HG02938 (cell line): ENCODE data around the gene CAPN5.
"Not testable (repeated sequence)": the region's sequence is repeated elsewhere in the genome, so short reads cannot be mapped to it uniquely, and the experiment has no call there.

Experiments used
- ATAC-seq: cut with Tn5 transposase; IDR thresholded peaks from one replicate; pipeline ENCODE4 v1.9.1; 2021; ENCODE audit warnings: mild to moderate bottlenecking, moderate library complexity; ENCODE audit not compliant: unreplicated experiment

Gene CAPN5

GRCh38 chr11:77042111-77042726, 24.6 kb upstream of the CAPN5 start:
- ATAC-seq: no peak

- ATAC-seq: no peak
These were observed 22.4 kb upstream of the CAPN5 start for GRCh38 chr11:77044356-77044755.

- no peak for ATAC-seq
These were observed 21.9 kb upstream of the CAPN5 start for GRCh38 chr11:77044886-77045285.

GRCh38 chr11:77046060-77046501, 20.7 kb upstream of the CAPN5 start:
- no peak for ATAC-seq

DNA sequence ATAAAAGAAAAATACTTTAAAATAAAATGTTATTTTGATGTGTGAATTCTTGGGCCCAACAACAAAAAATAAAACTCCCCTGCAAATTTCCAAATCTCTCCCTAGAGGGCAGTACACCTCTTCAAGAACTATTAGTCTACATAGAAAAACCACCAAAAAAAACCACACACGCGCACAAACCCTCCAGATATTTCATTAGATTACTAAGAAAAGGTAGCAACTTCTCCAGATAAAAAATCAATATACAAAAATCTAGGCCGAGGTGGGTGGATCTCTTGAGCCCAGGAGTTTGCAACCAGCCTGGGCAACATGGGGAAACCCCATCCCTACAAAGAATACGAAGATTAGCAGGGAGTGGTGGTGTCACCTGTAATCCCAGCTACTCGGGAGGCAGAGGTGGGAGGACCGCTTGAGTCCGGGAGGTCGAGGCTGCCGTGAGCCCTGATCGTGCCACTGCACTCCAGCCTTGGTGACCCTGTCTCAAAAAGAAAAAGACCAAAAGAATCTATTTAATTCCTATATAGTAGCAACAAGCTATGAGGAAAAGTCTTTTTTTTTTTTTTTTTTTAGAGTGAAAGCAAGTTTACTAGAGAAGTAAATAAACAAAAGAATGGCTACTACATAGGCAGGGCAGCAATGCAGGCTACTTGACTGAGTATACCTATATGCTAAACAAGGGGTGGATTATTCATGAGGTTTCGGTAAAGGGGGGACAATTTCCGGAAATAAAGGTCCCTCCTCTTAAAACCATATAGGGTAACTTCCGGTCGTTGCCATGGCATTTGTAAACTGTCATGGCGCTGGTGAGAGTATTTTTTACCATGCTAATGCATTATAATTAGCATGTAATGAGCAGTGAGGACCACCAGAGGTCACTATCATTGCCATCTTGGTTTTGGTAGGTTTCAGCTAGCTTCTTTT, 19.5 kb upstream of the CAPN5 start:
- ATAC-seq: peak; percentile 72

GRCh38 chr11:77047928-77048446, 18.8 kb upstream of the CAPN5 start:
- not testable (repeated sequence) for ATAC-seq

GRCh38 chr11:77049026-77049425, 17.7 kb upstream of the CAPN5 start:
- ATAC-seq: no peak

DNA sequence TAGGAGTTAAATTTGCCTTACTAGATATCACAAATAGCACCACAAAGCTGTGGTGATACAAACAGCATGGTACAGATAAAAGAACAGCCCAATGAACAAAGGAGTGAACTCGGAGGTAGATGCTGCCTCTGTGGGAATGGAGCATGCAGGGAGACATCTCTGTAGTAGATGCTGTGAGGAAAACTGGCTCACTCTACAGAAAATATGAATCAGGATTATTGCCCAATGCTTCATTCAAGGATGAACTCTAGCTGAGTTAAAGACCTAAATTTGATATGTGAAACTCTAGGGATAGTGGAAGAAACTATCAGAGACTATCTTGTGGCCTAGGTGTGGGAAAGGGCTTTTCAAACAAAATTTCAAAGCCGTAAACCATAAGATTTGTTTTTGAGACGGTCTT, 15.3 kb upstream of the CAPN5 start:
- ATAC-seq: no peak

DNA sequence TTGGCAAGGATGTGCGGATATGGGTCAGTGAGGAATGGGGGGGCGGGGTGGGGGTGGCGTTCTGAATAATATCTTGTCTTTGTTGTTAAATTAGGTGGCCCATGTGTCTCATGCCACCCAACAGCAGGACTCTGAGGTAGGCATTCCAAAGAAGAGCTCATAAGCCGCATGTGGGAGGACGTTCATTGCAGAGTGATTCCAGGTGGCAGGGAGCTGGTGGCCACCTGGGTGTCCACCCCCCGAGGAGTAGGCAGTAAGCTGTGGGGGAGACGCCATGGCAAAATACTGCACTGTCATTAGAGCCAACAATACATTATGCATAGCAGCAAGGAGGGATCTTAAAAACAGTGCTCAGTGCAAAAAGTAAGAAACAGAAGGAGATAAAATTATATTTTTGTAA, 14.3 kb upstream of the CAPN5 start:
- ATAC-seq: no peak

- no peak for ATAC-seq
These were observed 13.4 kb upstream of the CAPN5 start for GRCh38 chr11:77053217-77054015.

- no peak for ATAC-seq
These were observed 12.7 kb upstream of the CAPN5 start for GRCh38 chr11:77054084-77054483.

DNA sequence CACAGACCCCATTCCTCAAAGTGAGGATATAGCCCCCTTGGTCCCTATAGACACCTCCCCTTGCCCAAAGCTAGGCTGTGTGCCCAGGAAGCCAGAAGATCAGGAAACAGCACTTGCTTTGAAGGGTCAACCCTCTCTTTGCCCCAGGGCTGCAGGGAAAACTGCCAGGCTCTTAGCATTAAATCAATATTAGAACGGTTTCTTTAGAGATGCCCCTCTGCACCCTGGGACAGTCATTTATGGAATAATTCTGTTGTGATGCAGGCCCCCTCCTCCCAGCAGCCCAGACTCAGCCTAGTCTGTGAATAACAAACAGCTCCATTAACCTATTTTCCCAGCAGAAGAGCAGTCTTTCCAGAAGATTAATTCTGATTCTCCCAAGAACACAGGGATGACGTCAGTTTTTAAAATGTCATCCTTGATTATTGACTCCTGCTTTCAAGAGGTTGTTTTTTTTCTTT, 11.6 kb upstream of the CAPN5 start:
- no peak for ATAC-seq

DNA sequence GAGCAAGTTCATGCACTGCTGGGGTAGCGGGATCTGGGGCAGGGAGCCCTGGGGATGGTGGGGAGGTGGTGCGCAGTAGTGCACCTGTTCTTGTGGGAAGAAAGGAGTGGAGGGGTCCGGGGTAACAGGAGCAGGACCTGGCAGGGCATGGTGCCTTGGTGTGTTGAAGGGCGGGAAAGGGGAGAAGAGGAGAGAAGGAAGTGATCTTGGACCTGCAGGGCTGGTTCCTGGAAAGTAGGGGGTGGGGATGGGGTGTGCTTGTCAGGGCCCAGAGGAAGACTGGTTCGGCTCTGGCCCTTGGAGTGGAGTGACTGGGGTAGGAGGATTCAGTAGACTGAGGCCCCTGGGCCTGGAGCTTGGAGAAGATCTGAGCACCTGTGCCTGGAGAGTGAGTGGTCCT, 10.9 kb upstream of the CAPN5 start:
- no peak for ATAC-seq

GRCh38 chr11:77056814-77057402, 9.9 kb upstream of the CAPN5 start:
- ATAC-seq: no peak

- ATAC-seq: no peak
These were observed 8.8 kb upstream of the CAPN5 start for GRCh38 chr11:77057938-77058474.

- no peak for ATAC-seq
These were observed 7.9 kb upstream of the CAPN5 start for GRCh38 chr11:77058900-77059299.

DNA sequence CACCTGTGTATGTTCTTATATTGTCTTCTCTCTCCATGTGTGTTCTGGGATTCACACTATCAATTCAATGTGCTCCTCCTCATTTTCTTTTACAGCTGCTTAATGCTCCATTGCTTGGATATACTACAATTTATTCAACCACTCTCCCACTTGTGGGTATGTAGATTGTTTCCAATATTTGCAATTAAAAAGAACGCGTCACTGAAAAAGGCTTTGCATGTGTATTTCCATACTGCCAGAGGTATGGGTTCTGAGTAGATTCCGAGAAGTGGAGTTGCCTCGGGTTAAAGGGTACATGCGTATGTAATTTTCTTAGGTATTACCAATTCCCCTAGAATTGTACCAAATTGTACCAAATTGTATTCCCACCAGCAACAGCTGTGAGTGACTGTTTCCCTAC, 7.0 kb upstream of the CAPN5 start:
- ATAC-seq: no peak

DNA sequence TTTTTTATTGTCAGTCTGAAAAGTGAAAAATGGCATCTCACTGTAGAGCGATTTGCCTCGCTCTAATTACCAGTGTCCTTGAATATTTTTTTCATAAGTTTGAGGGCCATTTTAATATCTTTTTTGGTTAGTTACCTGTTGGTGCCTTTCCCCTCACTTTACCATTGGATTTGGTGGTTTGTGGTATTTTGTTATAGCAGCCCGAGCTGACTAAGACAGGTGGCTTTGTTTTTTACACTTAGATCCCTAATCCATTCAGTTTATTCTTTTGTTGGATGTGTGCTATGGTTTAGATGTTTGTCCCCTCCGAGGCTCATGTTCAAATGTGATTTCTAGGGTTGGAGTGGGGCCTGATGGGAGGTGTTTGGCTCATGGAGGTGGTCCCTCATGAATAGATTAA, 6.5 kb upstream of the CAPN5 start:
- no peak for ATAC-seq

- ATAC-seq: not testable (repeated sequence)
These were observed 5.5 kb upstream of the CAPN5 start for GRCh38 chr11:77061258-77061657.

DNA sequence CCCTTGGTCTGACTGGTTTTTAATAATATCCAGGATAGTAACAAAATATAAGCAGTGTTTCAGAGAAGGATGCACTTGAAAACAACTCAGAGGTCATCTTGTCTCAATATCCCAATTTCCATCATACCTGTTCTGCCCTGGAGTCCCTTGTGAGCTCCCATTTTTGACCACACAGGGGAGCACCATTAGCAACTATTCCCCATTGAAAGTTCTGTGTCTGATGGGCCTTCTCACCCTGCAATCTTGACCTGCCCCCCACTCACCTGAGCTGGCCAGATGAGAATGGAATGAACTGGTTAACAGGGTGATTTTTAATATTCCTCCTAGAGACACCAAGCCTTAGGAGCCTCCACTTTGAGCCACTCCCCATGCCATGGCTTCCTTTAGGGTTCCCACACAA, 3.8 kb upstream of the CAPN5 start:
- ATAC-seq: no peak
